ENCODE measurements around the gene AJAP1.

The AJAP1 gene

DNA sequence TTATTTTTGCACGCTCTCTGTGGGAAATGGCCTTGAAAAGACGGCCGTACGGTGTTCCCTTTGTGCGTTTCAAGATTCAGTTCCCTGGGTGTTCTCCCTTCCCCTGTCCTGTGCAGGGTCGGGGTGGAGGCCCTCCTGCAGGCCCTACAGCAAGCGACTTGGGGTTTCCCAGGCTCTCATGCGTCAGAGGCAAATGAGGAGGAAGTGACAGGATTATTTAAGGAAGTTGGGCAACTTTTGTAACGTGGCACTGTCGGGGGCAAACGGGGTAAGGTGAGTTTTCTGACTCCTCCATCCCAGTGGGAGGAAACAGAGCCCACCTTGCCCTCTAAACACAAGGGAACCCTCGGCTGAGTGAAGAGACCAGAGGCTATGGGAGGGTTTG lies 16.1 kb upstream of the AJAP1 start:
- DNase-seq (ENCODE audit: extremely low read depth, insufficient read length), result no peak
- no peaks in the 10 kb centered on the region for H3K36me3 ChIP-seq (ENCODE audit: control insufficient read depth, insufficient read depth, low read length)
- TF ChIP-seq, protein P1, sequence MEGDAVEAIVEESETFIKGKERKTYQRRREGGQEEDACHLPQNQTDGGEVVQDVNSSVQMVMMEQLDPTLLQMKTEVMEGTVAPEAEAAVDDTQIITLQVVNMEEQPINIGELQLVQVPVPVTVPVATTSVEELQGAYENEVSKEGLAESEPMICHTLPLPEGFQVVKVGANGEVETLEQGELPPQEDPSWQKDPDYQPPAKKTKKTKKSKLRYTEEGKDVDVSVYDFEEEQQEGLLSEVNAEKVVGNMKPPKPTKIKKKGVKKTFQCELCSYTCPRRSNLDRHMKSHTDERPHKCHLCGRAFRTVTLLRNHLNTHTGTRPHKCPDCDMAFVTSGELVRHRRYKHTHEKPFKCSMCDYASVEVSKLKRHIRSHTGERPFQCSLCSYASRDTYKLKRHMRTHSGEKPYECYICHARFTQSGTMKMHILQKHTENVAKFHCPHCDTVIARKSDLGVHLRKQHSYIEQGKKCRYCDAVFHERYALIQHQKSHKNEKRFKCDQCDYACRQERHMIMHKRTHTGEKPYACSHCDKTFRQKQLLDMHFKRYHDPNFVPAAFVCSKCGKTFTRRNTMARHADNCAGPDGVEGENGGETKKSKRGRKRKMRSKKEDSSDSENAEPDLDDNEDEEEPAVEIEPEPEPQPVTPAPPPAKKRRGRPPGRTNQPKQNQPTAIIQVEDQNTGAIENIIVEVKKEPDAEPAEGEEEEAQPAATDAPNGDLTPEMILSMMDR (IDR thresholded peaks at IDR 0.05; ENCODE audit: insufficient read depth, low read length, poor library complexity, severe bottlenecking), result no peak
- H3K27me3 ChIP-seq (replicated peaks; ENCODE audit: control insufficient read depth, insufficient read depth, low read length), result no peaks in the 10 kb centered on the region
- no peak overlapping the region for H3K4me3 ChIP-seq (replicated peaks; ENCODE audit: low read depth, low read length)

DNA sequence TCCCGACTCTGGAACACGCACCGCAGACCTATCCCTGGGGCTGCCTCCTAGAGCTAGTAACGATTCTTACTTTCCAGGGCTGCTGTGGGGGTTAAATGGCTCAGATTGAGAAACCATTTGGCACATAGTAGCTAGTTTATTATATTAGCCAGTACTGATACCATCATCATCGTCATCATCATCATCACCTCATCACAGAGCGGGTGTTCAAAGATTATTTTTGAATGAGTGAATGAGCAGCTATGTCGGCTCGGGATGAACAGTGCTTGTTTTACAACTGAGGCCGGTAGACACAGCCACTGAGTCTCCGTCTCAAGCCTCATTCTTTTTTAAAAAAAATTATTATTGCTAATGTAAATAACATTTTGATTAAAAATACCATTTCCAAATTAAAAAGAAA lies 13.5 kb upstream of the AJAP1 start:
- Histone ChIP-seq H3K27me3 (replicated peaks; ENCODE audit: control insufficient read depth, insufficient read depth, low read length) (no peaks in the 10 kb centered on the region), H3K36me3 (ENCODE audit: control insufficient read depth, insufficient read depth, low read length) (no peaks in the 10 kb centered on the region), H3K4me3 (replicated peaks; ENCODE audit: low read depth, low read length) (no peak overlapping the region)
- TF ChIP-seq, protein P1 (IDR thresholded peaks at IDR 0.05; ENCODE audit: insufficient read depth, low read length, poor library complexity, severe bottlenecking), result no peak
- DNase-seq (ENCODE audit: extremely low read depth, insufficient read length), result no peak

DNA sequence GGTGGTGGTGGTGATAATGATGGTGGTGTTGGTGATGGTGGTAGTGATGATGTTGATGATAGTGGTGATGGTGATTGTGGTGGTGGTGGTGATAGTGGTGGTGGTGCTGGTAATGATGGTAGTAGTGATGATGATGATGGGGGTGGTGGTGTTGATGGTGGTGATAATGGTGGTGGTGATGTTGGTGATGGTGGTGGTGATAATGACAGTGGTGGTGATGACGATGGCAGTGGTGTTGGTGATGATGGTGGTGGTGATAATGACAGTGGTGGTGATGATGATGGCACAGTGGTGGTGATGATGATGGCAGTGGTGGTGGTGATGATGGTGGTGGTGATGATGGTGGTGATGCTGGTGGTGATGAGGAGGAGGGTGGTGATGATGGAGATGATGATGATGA lies 7.0 kb upstream of the AJAP1 start:
- Histone ChIP-seq H3K4me3 (replicated peaks; ENCODE audit: low read depth, low read length) (no peak overlapping the region), H3K36me3 (ENCODE audit: control insufficient read depth, insufficient read depth, low read length) (no peaks in the 10 kb centered on the region), H3K27me3 (replicated peaks; ENCODE audit: control insufficient read depth, insufficient read depth, low read length) (no peaks in the 10 kb centered on the region)
- DNase-seq (ENCODE audit: extremely low read depth, insufficient read length), result no peak
- TF ChIP-seq, protein P1 (IDR thresholded peaks at IDR 0.05; ENCODE audit: insufficient read depth, low read length, poor library complexity, severe bottlenecking), result no peak

DNA sequence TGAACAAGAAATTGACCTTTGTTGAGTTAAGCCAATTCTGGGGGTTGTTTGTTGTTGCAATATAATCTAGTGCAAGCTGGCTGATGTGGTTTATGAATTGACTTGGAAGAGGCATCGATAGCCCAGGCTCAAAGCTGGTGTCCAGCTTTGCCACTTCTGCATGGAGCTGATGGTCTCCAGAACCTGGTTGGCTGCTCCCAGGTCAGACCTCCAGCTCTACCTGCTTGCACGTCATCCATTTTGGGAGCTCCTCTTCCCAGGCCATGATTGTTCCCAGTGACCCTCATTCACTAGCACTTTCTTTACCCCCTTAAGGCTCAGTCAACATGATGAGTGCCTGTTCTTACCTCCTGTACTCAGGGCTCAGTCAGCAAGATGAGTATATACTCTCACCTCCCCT lies 5.8 kb upstream of the AJAP1 start:
- no peak for DNase-seq (ENCODE audit: extremely low read depth, insufficient read length)
- TF ChIP-seq, protein P1 (IDR thresholded peaks at IDR 0.05; ENCODE audit: insufficient read depth, low read length, poor library complexity, severe bottlenecking), result no peak
- Histone ChIP-seq H3K27me3 (replicated peaks; ENCODE audit: control insufficient read depth, insufficient read depth, low read length) (no peaks in the 10 kb centered on the region), H3K36me3 (ENCODE audit: control insufficient read depth, insufficient read depth, low read length) (no peaks in the 10 kb centered on the region), H3K4me3 (replicated peaks; ENCODE audit: low read depth, low read length) (no peak overlapping the region)

DNA sequence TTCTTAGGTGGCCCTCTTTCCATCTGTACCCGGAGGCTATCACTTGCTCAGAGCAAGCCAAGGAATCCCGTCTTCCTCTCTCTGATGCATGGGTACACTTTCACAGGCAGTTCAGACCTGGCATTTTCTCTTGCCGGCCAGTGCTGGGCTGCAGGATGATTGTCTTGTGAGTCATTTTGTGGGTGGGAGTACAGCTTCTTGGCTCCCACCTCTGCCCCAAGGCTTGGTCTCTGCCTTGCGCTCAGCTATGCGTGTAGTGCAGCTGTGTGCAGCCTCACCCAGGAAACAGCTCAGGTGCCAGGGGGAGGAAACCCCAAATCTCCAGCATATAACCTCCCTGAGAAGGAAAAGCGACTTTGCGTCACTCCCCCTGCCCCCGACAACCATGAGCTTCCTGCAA lies 3.9 kb upstream of the AJAP1 start:
- TF ChIP-seq, protein P1 (IDR thresholded peaks at IDR 0.05; ENCODE audit: insufficient read depth, low read length, poor library complexity, severe bottlenecking), result no peak
- no peak overlapping the region for H3K4me3 ChIP-seq (replicated peaks; ENCODE audit: low read depth, low read length)
- DNase-seq (ENCODE audit: extremely low read depth, insufficient read length), result no peak

DNA sequence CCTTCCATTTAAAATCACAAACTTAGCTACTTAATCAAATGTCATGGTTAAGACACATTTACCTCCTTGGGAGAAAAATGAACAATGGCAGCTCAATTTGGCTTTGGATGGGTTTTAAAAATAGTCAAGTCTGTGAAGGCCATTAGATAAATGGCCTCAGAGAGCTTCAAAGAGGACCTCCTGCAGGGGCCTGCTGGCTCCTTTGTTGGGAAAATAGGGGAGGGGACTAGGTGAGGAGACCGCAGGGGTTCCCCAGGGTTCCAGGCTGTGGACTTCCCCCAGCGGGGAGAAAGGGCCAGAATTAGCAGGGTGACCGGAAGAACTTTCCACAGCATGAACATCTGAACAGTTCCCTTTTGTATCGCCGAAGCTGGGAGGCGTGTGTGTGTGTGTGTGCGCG lies 3.4 kb upstream of the AJAP1 start:
- TF ChIP-seq, protein P1 (IDR thresholded peaks at IDR 0.05; ENCODE audit: insufficient read depth, low read length, poor library complexity, severe bottlenecking), result no peak
- Histone ChIP-seq H3K4me3 (replicated peaks; ENCODE audit: low read depth, low read length) (no peak overlapping the region), H3K27me3 (replicated peaks; ENCODE audit: control insufficient read depth, insufficient read depth, low read length) (no peaks in the 10 kb centered on the region), H3K36me3 (ENCODE audit: control insufficient read depth, insufficient read depth, low read length) (no peaks in the 10 kb centered on the region)
- no peak for DNase-seq (ENCODE audit: extremely low read depth, insufficient read length)

More for the DNA sequence above, 3.9 kb upstream of the AJAP1 start:
- Histone ChIP-seq H3K36me3 (ENCODE audit: control insufficient read depth, insufficient read depth, low read length) (no peaks in the 10 kb centered on the region), H3K27me3 (replicated peaks; ENCODE audit: control insufficient read depth, insufficient read depth, low read length) (no peaks in the 10 kb centered on the region)

Measured in GM06990 (cell line).